Measurements from ENCODE around the gene SEMA3A. TPM values are rescaled to one million over a fixed set of nuclear protein-coding genes. Genes with fewer than 3 reads are reported as not detected.

The SEMA3A gene
- total RNA-seq, 1 donor: 47.1 TPM

GRCh38 chr7:84190016-84190705, 4.4 kb downstream of the SEMA3A start:
- TF ChIP-seq CTCF (IDR thresholded peaks at IDR 0.05; ENCODE audit: insufficient read depth, low read depth, low read length): no peak
- peak; percentile 45 for DNase-seq (ENCODE audit: low read depth)
- H3K4me3 ChIP-seq (ENCODE audit: low read depth, low read length): no peak overlapping the region

GRCh38 chr7:84188786-84189405, 5.7 kb downstream of the SEMA3A start:
- TF ChIP-seq CTCF (IDR thresholded peaks at IDR 0.05; ENCODE audit: insufficient read depth, low read depth, low read length): peak; percentile 50
- DNase-seq (ENCODE audit: low read depth): peak; percentile 41
- no peak overlapping the region for H3K4me3 ChIP-seq (ENCODE audit: low read depth, low read length)

- no peak for TF ChIP-seq CTCF (IDR thresholded peaks at IDR 0.05; ENCODE audit: insufficient read depth, low read depth, low read length)
- DNase-seq (ENCODE audit: low read depth): peak; percentile 93
- H3K4me3 ChIP-seq (ENCODE audit: low read depth, low read length): no peak overlapping the region
Observed at GRCh38 chr7:84187813-84188510, 6.6 kb downstream of the SEMA3A start.

- TF ChIP-seq CTCF (IDR thresholded peaks at IDR 0.05; ENCODE audit: insufficient read depth, low read depth, low read length): no peak
- H3K4me3 ChIP-seq (ENCODE audit: low read depth, low read length): no peak overlapping the region
- DNase-seq (ENCODE audit: low read depth): no peak
Observed at GRCh38 chr7:84187087-84187805, 7.3 kb downstream of the SEMA3A start.

- DNase-seq (ENCODE audit: low read depth): no peak
- no peak for TF ChIP-seq CTCF (IDR thresholded peaks at IDR 0.05; ENCODE audit: insufficient read depth, low read depth, low read length)
- H3K4me3 ChIP-seq (ENCODE audit: low read depth, low read length): no peak overlapping the region
Observed at GRCh38 chr7:84183741-84184140, 10.8 kb downstream of the SEMA3A start.

GRCh38 chr7:84182301-84182700, 12.3 kb downstream of the SEMA3A start:
- peak; percentile 43 for DNase-seq (ENCODE audit: low read depth)
- TF ChIP-seq CTCF (IDR thresholded peaks at IDR 0.05; ENCODE audit: insufficient read depth, low read depth, low read length): no peak
- H3K4me3 ChIP-seq (ENCODE audit: low read depth, low read length): no peak overlapping the region

Measured in fibroblast of villous mesenchyme (primary cell).